Caco-2 (cell line): ENCODE data around the gene RAB40A. TPM values are rescaled to one million over a fixed set of nuclear protein-coding genes. Genes with fewer than 3 reads are reported as not detected.

ENCODE experiments used
- BruUV-seq: library from RNA; stranded (reverse); fragments of 400-500 nt; replicated peaks from 2 replicates; lab custom pipeline; 2021; lab: Mats Ljungman, UMichigan
- CTCF ChIA-PET: fragments of 300-600 bp; sonication (Branson Sonifier 250); formaldehyde crosslinking; loops from one replicate; lab custom pipeline; 2022; ENCODE audit warnings: antibody characterized with exemption; lab: Charles Lee
- POLR2A ChIA-PET: fragments of 300-600 bp; sonication (Branson Sonifier 250); formaldehyde crosslinking; loops from one replicate; lab custom pipeline; 2022; ENCODE audit warnings: antibody characterized with exemption; lab: Charles Lee
- DNase-seq, 2 experiments: peaks; one replicate each; pipeline versions ENCODE4 v3.0.0 to v3.0.0-alpha.2; 2020 to 2022
- H3K27me3 ChIP-seq: replicated peaks from 2 replicates; pipeline ENCODE4 v1.6.0; 2011; ENCODE audit warnings: low read length; ENCODE audit not compliant: control insufficient read depth, insufficient read depth
- H3K36me3 ChIP-seq: 2 replicates; pipeline ENCODE4 v1.5.1; 2011; ENCODE audit warnings: low read length; ENCODE audit not compliant: control insufficient read depth, insufficient read depth
- H3K4me1 ChIP-seq: fragments of 250-450 bp; sonication (Bioruptor Pico); 2 replicates; pipeline ENCODE4 v1.5.1; 2020; ENCODE audit warnings: mild to moderate bottlenecking
- H3K4me3 ChIP-seq: 2 replicates; pipeline ENCODE4 v1.5.1; 2011; ENCODE audit warnings: low read depth, mild to moderate bottlenecking, control low read depth, low read length
- H3K9me3 ChIP-seq: fragments of 250-450 bp; sonication (Bioruptor Pico); 2 replicates; pipeline ENCODE4 v1.5.1; 2020; ENCODE audit warnings: mild to moderate bottlenecking, moderate library complexity
- H3K27ac Mint-ChIP-seq: one replicate; pipeline ENCODE4 v1.8.0; 2022; ENCODE audit warnings: mixed read lengths; ENCODE audit not compliant: unreplicated experiment
- H3K27me3 Mint-ChIP-seq: one replicate; pipeline ENCODE4 v1.8.0; 2022; ENCODE audit warnings: mixed read lengths; ENCODE audit not compliant: insufficient read depth, unreplicated experiment
- H3K36me3 Mint-ChIP-seq: one replicate; pipeline ENCODE4 v1.8.0; 2022; ENCODE audit warnings: mild to moderate bottlenecking, mixed read lengths; ENCODE audit not compliant: insufficient read depth, unreplicated experiment
- H3K4me1 Mint-ChIP-seq: one replicate; pipeline ENCODE4 v1.8.0; 2022; ENCODE audit warnings: low read depth, mixed read lengths; ENCODE audit not compliant: unreplicated experiment
- H3K4me3 Mint-ChIP-seq: one replicate; pipeline ENCODE4 v1.8.0; 2022; ENCODE audit warnings: mild to moderate bottlenecking, moderate library complexity, mixed read lengths; ENCODE audit not compliant: unreplicated experiment
- H3K9me3 Mint-ChIP-seq: one replicate; pipeline ENCODE4 v1.8.0; 2022; ENCODE audit warnings: mixed read lengths; ENCODE audit not compliant: unreplicated experiment
- CTCF ChIP-seq, 2 experiments: fragments of 200-600 bp in 1 of 2; IDR thresholded peaks; 1 replicate in 1 of 2; 2 replicates in 1 of 2; pipeline versions ENCODE4 v1.5.1 to v1.8.0; 2011 to 2022; ENCODE audit warnings: antibody characterized with exemption in 1 of 2, control low read depth in 1 of 2, inconsistent platforms in 1 of 2, low read depth in 1 of 2, low read length in 1 of 2, mild to moderate bottlenecking in 1 of 2, moderate library complexity in 1 of 2; ENCODE audit not compliant: insufficient read depth in 1 of 2, severe bottlenecking in 1 of 2, unreplicated experiment in 1 of 2
- intact Hi-C: fragments of 100-400 bp; cut with micrococcal nuclease; formaldehyde crosslinking; loops from one replicate; pipeline ENCODE4 v1.10.0; 2022; ENCODE audit not compliant: unreplicated experiment
- total RNA-seq: library from RNA; stranded (reverse); gene quantifications from 2 replicates; pipeline ENCODE4 v1.2.3, GENCODE V29; 2022

The RAB40A gene
- total RNA-seq, 1 experiment from 2014 or later = not detected

DNA sequence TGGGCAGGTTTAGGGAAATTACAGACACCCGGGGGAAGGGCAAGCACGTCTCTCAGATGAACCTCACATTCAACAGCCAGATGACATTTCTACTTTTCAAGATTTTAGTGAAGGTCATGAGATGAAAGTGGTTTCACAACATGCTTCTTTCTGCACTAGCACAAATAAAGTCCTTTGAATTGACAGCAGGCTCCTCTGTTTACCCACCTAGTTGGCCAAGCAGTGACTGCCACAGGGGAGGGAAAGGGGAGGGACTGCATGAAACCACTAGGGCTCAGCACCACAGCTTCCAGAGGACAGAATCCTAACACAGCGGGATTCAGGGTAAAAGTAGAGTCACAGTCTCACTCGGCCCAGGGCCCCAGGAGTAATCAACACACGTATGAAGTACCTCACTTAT is 6.2 kb downstream of the RAB40A start:
- Histone ChIP-seq H3K27me3 (no peaks in the 10 kb centered on the region; the same call in 1 of the 2 replicates), H3K36me3 (no peaks in the 10 kb centered on the region), H3K4me3 (no peak overlapping the region), H3K9me3 (no peaks in the 10 kb centered on the region), H3K4me1 (no peaks in the 10 kb centered on the region)
- intact Hi-C loops = no loop called here
- no peak for TF ChIP-seq CTCF (IDR thresholded peaks at IDR 0.05; ENCODE audit: insufficient read depth in 1 of 2, low read depth in 1 of 2, low read length in 1 of 2, severe bottlenecking in 1 of 2, unreplicated experiment in 1 of 2)
- Mint-ChIP-seq H3K9me3 (no peaks in the 10 kb centered on the region), H3K4me3 (no peak overlapping the region), H3K27me3 (peaks cover 7% of the 10 kb centered on the region), H3K27ac (no peak overlapping the region), H3K36me3 (no peaks in the 10 kb centered on the region), H3K4me1 (no peaks in the 10 kb centered on the region)
- ChIA-PET CTCF (no interaction called here), POLR2A (no interaction called here)
- DNase-seq = peak in 1 of 2 experiments; percentile 16
- BruUV-seq = no TSS peak

GRCh38 chrX:103510031-103510430 is 9.3 kb downstream of the RAB40A start:
- Histone ChIP-seq H3K36me3 (no peaks in the 10 kb centered on the region), H3K9me3 (no peaks in the 10 kb centered on the region), H3K4me3 (no peak overlapping the region), H3K4me1 (no peaks in the 10 kb centered on the region), H3K27me3 (no peaks in the 10 kb centered on the region)
- no TSS peak for BruUV-seq
- Mint-ChIP-seq H3K27me3 (peaks cover 3% of the 10 kb centered on the region), H3K4me3 (no peak overlapping the region), H3K4me1 (no peaks in the 10 kb centered on the region), H3K27ac (no peak overlapping the region), H3K9me3 (no peaks in the 10 kb centered on the region), H3K36me3 (no peaks in the 10 kb centered on the region)
- TF ChIP-seq CTCF (IDR thresholded peaks at IDR 0.05; ENCODE audit: insufficient read depth in 1 of 2, low read depth in 1 of 2, low read length in 1 of 2, severe bottlenecking in 1 of 2, unreplicated experiment in 1 of 2) = no peak
- no peak for DNase-seq
- ChIA-PET CTCF (interaction anchor here (0.6 kb wide), 1 partner anchor 191 kb away, joined by 3 read pairs; no protein-coding TSS in a partner anchor), POLR2A (no interaction called here)
- intact Hi-C loops = no loop called here

DNA sequence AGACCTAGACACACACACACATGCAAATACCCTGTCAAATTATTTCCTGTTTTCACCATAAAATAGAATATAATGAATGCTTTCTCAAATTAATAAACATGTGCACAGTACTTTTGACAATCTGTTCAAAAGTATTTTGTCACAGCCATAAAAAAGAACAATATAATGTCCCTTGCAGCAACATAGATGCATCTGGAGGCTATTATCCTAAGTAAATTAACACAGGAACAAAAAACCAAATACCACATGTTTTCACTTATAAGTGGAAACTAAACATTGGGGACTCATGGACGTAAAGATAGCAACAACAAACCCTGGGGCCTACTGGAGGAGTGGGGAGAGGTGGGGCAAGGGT is 15.5 kb downstream of the RAB40A start:
- no peak for DNase-seq
- no peak overlapping the region for H3K27ac Mint-ChIP-seq
- H3K4me3 ChIP-seq = no peak overlapping the region
- intact Hi-C loops = no loop called here
- TF ChIP-seq CTCF (IDR thresholded peaks at IDR 0.05; ENCODE audit: insufficient read depth in 1 of 2, low read depth in 1 of 2, low read length in 1 of 2, severe bottlenecking in 1 of 2, unreplicated experiment in 1 of 2) = no peak
- ChIA-PET CTCF (no interaction called here), POLR2A (no interaction called here)
- H3K36me3 ChIP-seq = no peaks in the 10 kb centered on the region
- no peaks in the 10 kb centered on the region for H3K27me3 ChIP-seq
- H3K36me3 Mint-ChIP-seq = no peaks in the 10 kb centered on the region
- H3K4me1 ChIP-seq = no peaks in the 10 kb centered on the region
- BruUV-seq = no TSS peak
- no peaks in the 10 kb centered on the region for H3K9me3 Mint-ChIP-seq
- H3K27me3 Mint-ChIP-seq = peaks cover 3% of the 10 kb centered on the region
- H3K4me1 Mint-ChIP-seq = no peaks in the 10 kb centered on the region
- no peak overlapping the region for H3K4me3 Mint-ChIP-seq
- H3K9me3 ChIP-seq = no peaks in the 10 kb centered on the region
